Measurements from ENCODE around the gene COL23A1. TPM values are rescaled to one million over a fixed set of nuclear protein-coding genes. Genes with fewer than 3 reads are reported as not detected.

The COL23A1 gene
- total and polyA plus RNA-seq, 2 of the 13 experiments (the other 11 are each of a cell fraction or from before 2014, with no cell fraction given): not detected

GRCh38 chr5:178204935-178205748, 385.1 kb downstream of the COL23A1 start (continued):
- TF ChIP-seq CAMTA2 (CRISPR knock-in tag; IDR thresholded peaks at IDR 0.05; ENCODE audit: borderline replicate concordance) (0 out of 2 replicates have a peak, but pooled peaks have one; percentile 49), MAZ (IDR thresholded peaks at IDR 0.05; ENCODE audit: borderline replicate concordance, low read depth, low read length) (peak; percentile 51; the same call in 1 of the 2 replicates), MAZ (CRISPR knock-in tag; IDR thresholded peaks at IDR 0.05; ENCODE audit: low read depth) (no peak), ZNF558 (CRISPR knock-in tag; IDR thresholded peaks at IDR 0.05; ENCODE audit: borderline replicate concordance) (0 out of 2 replicates have a peak, but pooled peaks have one; percentile 14), ZBTB40 (IDR thresholded peaks at IDR 0.05) (no peak), ZBTB40 (CRISPR knock-in tag; IDR thresholded peaks at IDR 0.05) (no peak), POLR2G (IDR thresholded peaks at IDR 0.05; ENCODE audit: low read depth, low read length) (0 out of 2 replicates have a peak, but pooled peaks have one; percentile 41), ZHX2 (IDR thresholded peaks at IDR 0.05; ENCODE audit: low read depth) (no peak), ZHX2 (CRISPR knock-in tag; IDR thresholded peaks at IDR 0.05; ENCODE audit: borderline replicate concordance) (no peak), ISL2 (CRISPR knock-in tag; IDR thresholded peaks at IDR 0.05) (no peak)
- TF ChIP-seq, protein P1, sequence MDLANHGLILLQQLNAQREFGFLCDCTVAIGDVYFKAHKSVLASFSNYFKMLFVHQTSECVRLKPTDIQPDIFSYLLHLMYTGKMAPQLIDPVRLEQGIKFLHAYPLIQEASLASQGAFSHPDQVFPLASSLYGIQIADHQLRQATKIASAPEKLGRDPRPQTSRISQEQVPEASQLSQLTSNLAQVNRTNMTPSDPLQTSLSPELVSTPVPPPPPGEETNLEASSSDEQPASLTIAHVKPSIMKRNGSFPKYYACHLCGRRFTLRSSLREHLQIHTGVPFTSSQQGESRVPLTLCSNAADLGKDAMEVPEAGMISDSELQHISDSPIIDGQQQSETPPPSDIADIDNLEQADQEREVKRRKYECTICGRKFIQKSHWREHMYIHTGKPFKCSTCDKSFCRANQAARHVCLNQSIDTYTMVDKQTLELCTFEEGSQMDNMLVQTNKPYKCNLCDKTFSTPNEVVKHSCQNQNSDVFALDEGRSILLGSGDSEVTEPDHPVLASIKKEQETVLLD (CRISPR knock-in tag; IDR thresholded peaks at IDR 0.05; ENCODE audit: low read depth): peak; percentile 21; the same call in 1 of the 2 replicates
